Endothelial cell of umbilical vein (primary cell): ENCODE results near the gene CLEC18C. TPM values are rescaled to one million over a fixed set of nuclear protein-coding genes. Genes with fewer than 3 reads are reported as not detected.
A peak's percentile ranks its signal among the peaks of the same experiment; 100 is the strongest.

Experiments used
- BruUV-seq: library from RNA; stranded (reverse); fragments of 400-500 nt; replicated peaks from 2 replicates; lab custom pipeline; 2021; lab: Mats Ljungman, UMichigan
- CTCF ChIA-PET: fragments of 300-600, 350-600 bp; sonication (Branson Sonifier 250); formaldehyde crosslinking; loops from one replicate; lab custom pipeline; 2021; ENCODE audit warnings: antibody characterized with exemption, inconsistent platforms; lab: Charles Lee
- POLR2A ChIA-PET: fragments of 300-600, 350-600 bp; sonication (Branson Sonifier 250); formaldehyde crosslinking; loops from one replicate; lab custom pipeline; 2021; ENCODE audit warnings: antibody characterized with exemption, inconsistent platforms; lab: Charles Lee
- DNase-seq: peaks from one replicate; pipeline ENCODE4 v3.0.0-alpha.2; 2011; ENCODE audit warnings: low read depth, low spot score
- FAIRE-seq: peaks from 2 replicates; lab custom pipeline; 2011; peaks lifted over from hg19 to GRCh38; lab: Jason Lieb, UNC
- H2AFZ ChIP-seq: 2 replicates; pipeline ENCODE4 v1.6.0; 2012; ENCODE audit warnings: low read depth, low read length, control low read depth, inconsistent platforms
- H3K27ac ChIP-seq: 2 replicates; pipeline ENCODE4 v1.5.1; 2011; ENCODE audit warnings: low read depth, mild to moderate bottlenecking, control low read depth, low read length, moderate library complexity; ENCODE audit not compliant: insufficient read depth
- H3K27me3 ChIP-seq, 2 experiments: 2 replicates each; pipeline versions ENCODE4 v1.6.0 to v1.6.1; 2011; ENCODE audit warnings: low read length in 2 of 2, mixed read lengths in 1 of 2; ENCODE audit not compliant: control insufficient read depth in 2 of 2, insufficient read depth in 2 of 2
- H3K36me3 ChIP-seq, 2 experiments: 2 replicates in 1 of 2; 3 replicates in 1 of 2; pipeline ENCODE4 v1.5.1; 2011; ENCODE audit warnings: low read length in 2 of 2, mild to moderate bottlenecking in 1 of 2, moderate library complexity in 1 of 2; ENCODE audit not compliant: control insufficient read depth in 2 of 2, insufficient read depth in 2 of 2; ENCODE audit errors: extremely low read depth in 1 of 2
- H3K4me1 ChIP-seq: 3 replicates; pipeline ENCODE4 v1.5.1; 2011; ENCODE audit warnings: mild to moderate bottlenecking, low read length; ENCODE audit not compliant: control insufficient read depth, insufficient read depth; ENCODE audit errors: extremely low read depth
- H3K4me2 ChIP-seq: 2 replicates; pipeline ENCODE4 v1.6.1; 2011; ENCODE audit warnings: low read length, control low read depth, mixed read lengths; ENCODE audit not compliant: insufficient read depth
- H3K4me3 ChIP-seq, 3 experiments: fragments of 200-600 bp in 1 of 3; sonication (generic), shearing (Covaris generic) in 1 of 3; replicated peaks in 1 of 3; 2 replicates each; pipeline ENCODE4 v1.5.1; 2011 to 2016; ENCODE audit warnings: control low read depth in 3 of 3, low read length in 3 of 3, mild to moderate bottlenecking in 2 of 3, inconsistent platforms in 1 of 3, low read depth in 1 of 3, moderate library complexity in 1 of 3; ENCODE audit not compliant: insufficient read depth in 1 of 3
- H3K79me2 ChIP-seq: 2 replicates; pipeline ENCODE4 v1.6.0; 2012; ENCODE audit warnings: low read length, inconsistent platforms; ENCODE audit not compliant: control insufficient read depth, insufficient read depth
- H3K9ac ChIP-seq: replicated peaks from 2 replicates; pipeline ENCODE3; 2011; ENCODE audit warnings: low read length, control low read depth; ENCODE audit not compliant: insufficient read depth; ENCODE audit errors: extremely low read depth
- H3K9me1 ChIP-seq: replicated peaks from 3 replicates; pipeline ENCODE4 v1.6.0; 2011; ENCODE audit warnings: mild to moderate bottlenecking, low read length; ENCODE audit not compliant: control insufficient read depth, insufficient read depth; ENCODE audit errors: extremely low read depth
- H3K9me3 ChIP-seq: replicated peaks from 2 replicates; pipeline ENCODE4 v1.5.1; 2012; ENCODE audit warnings: low read length, inconsistent platforms; ENCODE audit not compliant: control insufficient read depth, insufficient read depth
- H4K20me1 ChIP-seq: replicated peaks from 2 replicates; pipeline ENCODE3; 2011; ENCODE audit warnings: mild to moderate bottlenecking, low read length; ENCODE audit not compliant: control insufficient read depth, insufficient read depth; ENCODE audit errors: extremely low read depth
- CTCF ChIP-seq, 2 donors: IDR thresholded peaks; 1 replicate in 1 of 2; 2 replicates in 1 of 2; pipeline ENCODE4 v1.5.1; 2011; ENCODE audit warnings: low read length in 2 of 2, mild to moderate bottlenecking in 2 of 2, moderate library complexity in 2 of 2, control low read depth in 1 of 2, inconsistent platforms in 1 of 2, low read depth in 1 of 2; ENCODE audit not compliant: insufficient read depth in 1 of 2; ENCODE audit errors: extremely low read depth in 1 of 2
- EZH2 ChIP-seq: IDR thresholded peaks from 2 replicates; pipeline ENCODE4 v1.6.1; 2012; ENCODE audit warnings: borderline replicate concordance, low read depth, mild to moderate bottlenecking, moderate library complexity, low read length, inconsistent platforms; ENCODE audit not compliant: severe bottlenecking
- FOS ChIP-seq: IDR thresholded peaks from 2 replicates; pipeline ENCODE4 v1.6.1; 2011; ENCODE audit warnings: mild to moderate bottlenecking, low read length, moderate library complexity, borderline replicate concordance; ENCODE audit not compliant: insufficient read depth
- GATA2 ChIP-seq: IDR thresholded peaks from 2 replicates; pipeline ENCODE4 v1.7.0; 2011; ENCODE audit warnings: low read depth, mild to moderate bottlenecking, moderate library complexity, mixed read lengths, low read length; ENCODE audit not compliant: insufficient read length, insufficient read depth
- JUN ChIP-seq: IDR thresholded peaks from 2 replicates; pipeline ENCODE4 v1.6.1; 2011; ENCODE audit warnings: borderline replicate concordance, low read depth; ENCODE audit not compliant: insufficient read length, insufficient read depth
- MAX ChIP-seq: IDR thresholded peaks from 2 replicates; pipeline ENCODE4 v1.6.1; 2011; ENCODE audit not compliant: insufficient read depth, insufficient read length
- MYC ChIP-seq: IDR thresholded peaks from one replicate; pipeline ENCODE4 v1.6.1; 2011; ENCODE audit warnings: mild to moderate bottlenecking, low read depth, low read length
- POLR2A ChIP-seq: IDR thresholded peaks from 2 replicates; pipeline ENCODE4 v1.6.1; 2012; ENCODE audit warnings: low read depth, mild to moderate bottlenecking, control low read depth, low read length
- POLR2AphosphoS5 ChIP-seq: IDR thresholded peaks from 2 replicates; pipeline ENCODE4 v1.6.1; 2012; ENCODE audit warnings: low read depth, mild to moderate bottlenecking, control low read depth, low read length, moderate library complexity; ENCODE audit not compliant: insufficient read depth
- dilution Hi-C: fragments of 300-500 bp; cut with MboI; formaldehyde crosslinking; loops from one replicate; pipeline ENCODE4 v1.15.0; 2019; ENCODE audit warnings: low sequenced_read_pairs; ENCODE audit not compliant: extremely low pct_ligation_motif_present
- intact Hi-C: fragments of 100-400 bp; cut with micrococcal nuclease; formaldehyde crosslinking; loops from one replicate; pipeline ENCODE4 v1.10.0; 2022
- polyA plus RNA-seq, 4 experiments: library from polyadenylated mRNA; depleted of rRNA in 3 of 4; stranded (reverse) in 3 of 4; unstranded in 1 of 4; fragments of >200 nt; gene quantifications; 2 replicates each; pipeline versions ENCODE4 v1.2.1 to v1.2.3, GENCODE V29; 2011 to 2012; ENCODE audit warnings: missing spikeins in 1 of 4
- total RNA-seq: library from RNA; stranded (reverse); gene quantifications from 2 replicates; pipeline ENCODE4 v1.2.3, GENCODE V29; 2021

CLEC18C gene
- total and polyA plus RNA-seq, 2 donors (not counting 3 experiments of a cell fraction or from before 2014, with no cell fraction given): not detected

- Histone ChIP-seq H3K9me3 (no peaks in the 10 kb centered on the region), H3K79me2 (no peaks in the 10 kb centered on the region), H3K4me3 (no peak overlapping the region), H4K20me1 (no peaks in the 10 kb centered on the region), H3K4me2 (no peak overlapping the region), H3K36me3 (peaks cover 15 to 49% of the 10 kb centered on the region in 2 experiments), H2AFZ (no peak overlapping the region), H3K4me1 (peaks cover 9% of the 10 kb centered on the region), H3K9me1 (no peaks in the 10 kb centered on the region), H3K27ac (no peak overlapping the region), H3K27me3 (no peaks in the 10 kb centered on the region), H3K9ac (no peak overlapping the region)
- TF ChIP-seq POLR2A (no peak), JUN (no peak), CTCF (IDR thresholded peaks at IDR 0.05; ENCODE audit: extremely low read depth in 1 of 2, insufficient read depth in 1 of 2, low read depth in 1 of 2, low read length in 2 of 2) (no peak), FOS (no peak), MYC (no peak), GATA2 (no peak), EZH2 (no peak), POLR2AphosphoS5 (no peak), MAX (no peak)
- DNase-seq (peak; percentile 2), FAIRE-seq (no peak)
- BruUV-seq: no TSS peak
- POLR2A ChIA-PET: no interaction called here
- dilution Hi-C loops (no loop called here), intact Hi-C loops (no loop called here)
- CTCF ChIA-PET: interaction anchor here (2.0 to 6.3 kb wide), 2 partner anchors 92 to 108 kb away, joined by 6 to 40 read pairs; partner anchors contain the start of gene EXOSC6
These were observed 13.9 kb upstream of the CLEC18C start for GRCh38 chr16:70159355-70160348.
